Erythroblast (primary cell): ENCODE data around the gene SLIT1.

Experiments used
- GATA1 ChIP-seq: IDR thresholded peaks from 2 replicates; pipeline ENCODE4 v1.6.1; 2011; ENCODE audit warnings: low read depth, mild to moderate bottlenecking, control low read depth, low read length, moderate library complexity
- POLR2A ChIP-seq: IDR thresholded peaks from 2 replicates; pipeline ENCODE4 v1.6.1; 2011; ENCODE audit warnings: mild to moderate bottlenecking, low read length

- TF ChIP-seq POLR2A (no peak), GATA1 (no peak)
Measured at GRCh38 chr10:97200616-97201015, 14.9 kb upstream of the SLIT1 start.
